ENCODE measurements around the gene SPDYE4.

The SPDYE4 gene

GRCh38 chr17:8741771-8742170 lies 16.6 kb downstream of the SPDYE4 start:
- no peak for DNase-seq (ENCODE audit: low read depth in 4 of 4, low spot score in 1 of 4)

DNA sequence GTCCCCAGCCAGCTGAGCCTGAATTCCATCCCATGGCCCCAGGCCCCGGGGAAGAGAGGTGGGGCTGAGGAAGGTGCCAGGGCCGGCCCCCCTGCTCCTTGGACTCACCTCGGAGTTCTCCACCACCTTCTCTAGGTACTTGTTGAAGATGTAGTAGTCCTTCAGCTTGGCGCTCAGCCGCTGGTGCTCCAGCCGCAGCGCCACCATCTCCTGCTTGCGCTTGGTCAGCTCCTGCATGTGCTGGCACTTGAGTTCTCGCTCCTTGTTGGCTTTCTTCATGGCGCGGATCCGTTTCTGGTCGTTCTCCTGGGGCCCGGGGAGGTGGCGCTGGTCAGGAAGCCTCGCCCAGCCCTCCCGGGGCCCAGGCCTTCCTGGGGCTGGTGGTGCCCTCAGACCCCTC lies 17.0 kb downstream of the SPDYE4 start:
- no peak for DNase-seq (ENCODE audit: low read depth in 4 of 4, low spot score in 1 of 4)

- DNase-seq (ENCODE audit: low read depth in 4 of 4, low spot score in 1 of 4) = peak in 1 of 4 experiments; percentile 8
Observed at GRCh38 chr17:8740486-8740885, 17.9 kb downstream of the SPDYE4 start.

- DNase-seq (ENCODE audit: low read depth in 4 of 4, low spot score in 1 of 4) = no peak
Observed at GRCh38 chr17:8739097-8739496, 19.2 kb downstream of the SPDYE4 start.

- DNase-seq (ENCODE audit: low read depth in 4 of 4, low spot score in 1 of 4) = no peak
Observed at GRCh38 chr17:8736796-8737195, 21.6 kb downstream of the SPDYE4 start.

- DNase-seq (ENCODE audit: low read depth in 4 of 4, low spot score in 1 of 4) = no peak
Observed at GRCh38 chr17:8736362-8736761, 22.0 kb downstream of the SPDYE4 start.

DNA sequence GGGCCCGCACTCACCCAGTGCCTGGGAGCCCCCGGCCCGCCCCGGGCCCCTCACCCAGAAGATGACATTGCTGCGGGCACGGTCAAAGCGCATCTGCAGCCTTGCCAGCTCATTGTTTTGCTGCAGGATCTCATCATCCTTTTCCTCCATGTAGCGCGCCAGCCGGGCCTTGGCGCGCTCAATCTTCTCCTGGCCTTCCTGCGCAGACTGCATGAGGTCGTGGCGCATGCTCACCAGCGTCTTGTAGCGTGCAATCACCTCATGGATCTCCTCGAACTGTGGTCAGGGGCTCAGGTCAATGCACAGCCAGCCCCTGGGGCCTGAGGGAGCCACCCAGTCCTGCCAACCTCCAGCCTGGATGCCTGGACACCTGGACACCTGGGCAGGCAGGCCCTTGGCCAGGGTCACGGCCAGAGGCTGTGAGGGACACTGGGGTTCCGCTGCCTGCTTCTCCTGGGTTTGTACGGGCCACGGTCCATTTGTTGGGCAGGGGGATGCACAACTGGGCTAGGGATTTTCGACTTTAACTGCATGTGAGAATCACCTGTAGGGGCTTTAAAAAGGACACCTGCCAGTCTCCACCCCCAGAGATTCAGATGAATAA lies 22.9 kb downstream of the SPDYE4 start:
- no peak for DNase-seq (ENCODE audit: low read depth in 4 of 4, low spot score in 1 of 4)

DNA sequence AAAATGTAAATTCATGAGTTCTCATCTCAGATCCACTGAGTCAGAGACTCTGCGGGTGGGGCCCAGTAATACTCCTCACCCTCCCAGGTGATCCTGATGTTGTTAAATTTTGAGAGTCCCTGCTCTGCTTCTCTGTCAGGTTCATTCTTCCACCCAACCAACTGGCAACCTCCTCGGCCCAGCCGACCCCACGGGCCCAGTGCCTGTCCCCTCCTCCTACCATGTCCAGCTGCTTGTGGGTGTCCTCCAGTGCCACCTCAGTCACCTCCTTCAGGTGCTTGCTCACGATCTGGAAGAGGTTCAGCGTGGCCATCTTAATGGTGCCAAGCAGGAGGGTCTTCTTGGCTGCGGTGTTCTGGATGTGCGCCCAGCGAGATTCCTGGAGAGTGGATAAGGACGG lies 23.5 kb downstream of the SPDYE4 start:
- DNase-seq (ENCODE audit: low read depth in 4 of 4, low spot score in 1 of 4) = no peak

DNA sequence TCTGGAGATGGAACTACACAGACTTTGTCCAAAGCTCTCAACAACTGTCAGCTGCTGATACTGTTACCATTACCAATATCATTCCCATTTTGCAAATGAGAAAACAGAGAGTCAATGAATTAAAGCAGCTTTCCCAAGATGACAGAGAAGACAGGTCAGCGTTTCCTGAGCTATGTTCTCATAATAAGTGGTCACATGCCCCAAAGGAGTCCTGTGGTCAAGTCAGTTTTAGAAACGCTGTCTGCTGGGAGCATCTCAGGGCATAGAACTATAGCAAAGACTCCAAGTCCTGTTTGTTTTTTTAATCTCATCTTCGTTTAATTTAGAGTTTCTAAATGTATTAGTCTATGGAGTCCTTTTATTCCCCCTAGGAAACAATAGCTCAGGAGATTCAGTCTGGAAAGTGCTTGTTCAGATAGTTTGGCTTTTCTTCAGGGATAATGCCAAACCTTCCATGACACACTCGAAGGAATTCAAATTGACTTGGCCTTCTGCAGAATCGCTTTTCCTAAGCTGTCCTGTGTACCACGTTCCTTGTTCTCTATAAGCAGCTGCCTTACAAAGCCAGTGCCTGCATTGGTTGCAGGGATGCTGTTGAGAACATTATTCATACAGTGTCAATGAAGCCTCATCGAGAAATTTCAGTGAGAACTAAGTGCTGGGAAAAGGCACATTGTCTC lies 25.8 kb downstream of the SPDYE4 start:
- DNase-seq (ENCODE audit: low read depth in 4 of 4, low spot score in 1 of 4) = no peak

DNA sequence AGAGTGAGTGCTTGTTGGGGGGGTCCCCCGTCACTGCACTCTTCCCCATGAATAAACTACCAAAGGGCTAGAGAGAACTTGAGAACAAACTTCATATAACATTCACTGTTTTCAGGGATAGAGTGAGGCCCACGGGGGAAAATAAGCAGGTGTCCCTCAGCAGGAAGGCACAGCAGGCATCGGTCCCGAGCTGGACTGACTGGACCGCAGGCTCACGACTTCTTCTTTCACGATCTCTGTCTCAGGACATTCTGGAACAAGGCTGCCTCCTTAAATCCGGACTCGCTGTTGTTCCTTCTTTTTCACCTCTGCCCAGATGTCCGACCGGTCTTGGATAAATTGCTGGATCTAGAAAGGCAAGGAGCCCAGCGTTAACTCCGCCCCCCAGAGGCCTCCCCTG lies 28.5 kb downstream of the SPDYE4 start:
- DNase-seq (ENCODE audit: low read depth in 4 of 4, low spot score in 1 of 4) = no peak

- DNase-seq (ENCODE audit: low read depth in 4 of 4, low spot score in 1 of 4) = no peak
Observed at GRCh38 chr17:8729421-8729820, 28.9 kb downstream of the SPDYE4 start.

GRCh38 chr17:8728971-8729370 lies 29.4 kb downstream of the SPDYE4 start:
- no peak for DNase-seq (ENCODE audit: low read depth in 4 of 4, low spot score in 1 of 4)

DNA sequence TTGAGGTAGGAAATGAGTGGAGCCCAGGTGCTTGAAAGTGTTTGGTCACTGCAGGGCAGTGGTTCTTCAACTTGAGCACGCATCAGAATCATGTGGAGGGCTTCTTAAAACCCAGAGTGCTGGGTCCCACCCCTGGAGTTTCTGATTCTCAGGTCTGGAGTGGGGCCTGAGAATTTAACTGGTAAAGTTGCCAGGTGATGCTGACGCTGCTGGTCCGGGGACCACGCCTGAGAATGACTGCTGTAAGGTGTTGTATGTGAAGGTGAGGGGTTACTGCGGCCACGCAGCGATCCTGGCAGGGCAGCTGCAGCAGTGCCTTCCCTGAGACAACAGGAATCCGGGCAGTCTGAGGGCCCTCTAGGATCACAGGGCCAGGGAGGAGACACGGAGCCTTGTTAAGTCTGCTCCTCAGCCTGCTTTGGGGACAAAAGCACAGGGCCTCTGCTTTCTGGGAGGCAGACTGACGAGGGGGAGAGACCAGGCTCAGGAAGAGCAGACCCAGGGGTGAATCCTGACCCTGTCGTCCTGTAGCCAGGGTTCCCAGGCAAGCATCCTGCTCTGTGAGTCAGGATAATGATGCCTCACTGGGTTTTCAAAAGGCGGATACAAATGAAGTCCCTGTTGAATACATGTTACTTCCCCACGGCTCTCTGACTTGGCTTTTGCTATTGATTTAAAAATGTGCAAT lies 30.0 kb downstream of the SPDYE4 start:
- no peak for DNase-seq (ENCODE audit: low read depth in 4 of 4, low spot score in 1 of 4)

DNA sequence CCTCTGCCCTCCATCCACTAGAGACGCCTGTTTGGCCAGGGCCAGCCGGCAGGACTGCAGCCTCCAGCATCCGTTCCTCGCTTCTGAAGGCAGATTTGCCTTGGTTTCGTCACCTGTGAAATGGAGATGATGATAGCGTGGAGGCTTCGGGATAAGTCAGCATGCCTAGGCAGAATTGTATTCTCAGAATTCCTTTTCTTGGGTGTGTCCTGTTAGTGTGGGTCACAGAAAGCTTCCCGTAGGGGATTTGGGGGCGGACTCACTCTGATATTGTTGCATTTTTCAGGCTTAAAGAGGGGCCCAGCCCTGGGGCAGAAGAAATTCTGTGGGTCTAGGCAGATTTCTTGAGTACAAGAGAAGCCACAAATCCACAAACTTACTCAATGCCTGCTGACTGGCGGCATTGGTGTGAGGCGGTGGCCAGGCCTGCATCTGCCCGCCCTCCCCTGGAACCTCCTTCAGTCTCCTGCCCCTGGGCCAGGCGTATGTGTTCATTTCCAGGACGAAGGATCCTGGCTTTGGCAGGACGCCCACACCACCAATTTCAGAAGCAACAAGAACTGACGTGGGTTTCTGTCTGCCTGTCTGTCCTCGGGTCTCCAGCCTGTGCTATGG lies 31.3 kb downstream of the SPDYE4 start:
- no peak for DNase-seq (ENCODE audit: low read depth in 4 of 4, low spot score in 1 of 4)

DNA sequence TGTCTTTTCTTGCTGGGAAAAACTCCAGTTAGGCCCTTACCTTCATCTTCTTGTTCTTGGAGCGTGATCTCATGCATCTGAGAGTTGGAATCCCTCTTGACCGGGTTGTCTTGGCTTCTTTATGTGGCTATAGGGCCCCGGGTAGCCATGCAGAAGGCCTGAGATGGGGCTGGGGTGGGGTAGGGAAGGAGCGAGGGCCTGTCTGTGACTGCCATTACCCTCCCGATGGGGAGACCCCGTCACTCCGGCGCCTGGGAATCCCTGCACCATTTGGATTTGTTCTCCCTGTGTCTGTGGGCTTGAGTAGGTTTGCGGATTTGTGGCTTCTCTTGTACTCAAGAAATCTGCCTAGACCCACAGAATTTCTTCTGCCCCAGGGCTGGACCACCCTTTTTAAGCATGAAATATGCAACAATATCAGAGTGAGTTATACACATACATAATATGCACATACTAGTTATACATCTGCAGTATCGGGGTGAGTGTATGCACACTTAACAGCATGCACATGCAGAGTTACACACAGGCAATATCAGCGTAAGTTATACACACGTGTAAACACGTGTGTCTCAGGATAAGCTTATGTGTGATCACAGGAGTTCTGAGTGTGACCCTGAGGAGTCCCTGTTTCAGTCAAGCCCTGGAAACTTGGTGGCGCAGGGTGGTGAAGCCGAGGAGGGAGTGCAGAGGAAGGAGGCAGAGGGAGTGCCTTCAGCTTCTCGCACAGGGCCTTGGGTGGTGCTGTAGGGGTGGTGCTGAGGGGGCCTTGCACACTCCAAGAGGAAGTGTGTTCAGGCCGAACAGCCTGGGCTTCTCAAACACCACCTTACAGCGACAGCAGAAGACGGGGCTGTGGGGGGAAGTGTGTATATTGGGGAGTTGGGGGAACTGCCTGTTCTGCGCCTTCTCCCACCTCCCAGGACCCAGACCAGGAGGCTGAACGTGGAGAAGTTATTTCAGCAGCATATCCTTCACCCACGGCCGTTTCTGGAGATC lies 32.2 kb downstream of the SPDYE4 start:
- no peak for DNase-seq (ENCODE audit: low read depth in 4 of 4, low spot score in 1 of 4)

- DNase-seq (ENCODE audit: low read depth in 4 of 4, low spot score in 1 of 4) = no peak
Observed at GRCh38 chr17:8724451-8724850, 33.9 kb downstream of the SPDYE4 start.

- DNase-seq (ENCODE audit: low read depth in 4 of 4, low spot score in 1 of 4) = no peak
Observed at GRCh38 chr17:8720596-8720995, 37.8 kb downstream of the SPDYE4 start.

DNA sequence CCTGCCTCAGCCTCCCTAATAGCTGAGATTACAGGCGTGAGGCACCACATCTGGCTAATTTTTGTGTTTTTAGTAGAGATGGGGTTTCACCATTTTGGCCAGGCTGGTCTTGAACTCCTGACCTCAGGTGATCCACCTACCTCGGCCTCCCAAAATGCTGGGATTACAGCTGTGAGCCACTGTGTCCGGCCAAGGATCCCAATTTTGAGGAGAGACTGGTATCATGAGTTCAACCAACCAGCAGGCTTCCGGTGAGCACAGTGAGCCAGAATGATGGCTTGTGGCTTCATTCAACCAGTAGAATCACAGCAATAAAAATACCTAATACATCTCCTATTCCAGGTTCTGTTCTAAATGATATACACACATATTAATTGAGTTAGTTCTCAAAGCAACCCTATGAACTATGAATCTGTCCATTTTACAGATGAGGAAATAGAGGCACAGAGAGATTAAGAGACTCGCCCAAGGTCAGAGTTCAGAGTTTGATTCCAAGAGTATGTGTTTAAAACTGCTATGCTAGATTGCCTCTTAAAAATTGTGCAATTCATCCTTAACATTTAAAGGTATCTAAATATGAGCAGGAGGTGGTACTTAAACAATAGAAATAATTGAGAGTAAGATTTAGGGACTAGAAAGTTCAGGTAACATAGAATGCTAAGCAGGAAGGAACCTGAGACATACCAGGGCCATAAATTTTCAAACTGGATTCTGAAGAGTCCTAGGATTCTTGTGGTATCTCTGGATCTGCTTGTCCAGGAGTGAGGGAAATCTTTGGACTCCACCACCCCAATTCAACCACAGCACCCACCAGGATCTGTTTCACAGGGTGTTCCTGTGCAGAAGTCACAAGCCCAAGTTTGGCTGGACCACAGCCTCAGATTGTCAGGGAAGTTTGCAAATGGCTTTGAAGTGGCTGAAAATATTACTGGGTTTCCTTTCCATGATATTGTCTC lies 38.8 kb downstream of the SPDYE4 start:
- no peak for DNase-seq (ENCODE audit: low read depth in 4 of 4, low spot score in 1 of 4)

GRCh38 chr17:8718001-8718563 lies 40.3 kb downstream of the SPDYE4 start:
- DNase-seq (ENCODE audit: low read depth in 4 of 4, low spot score in 1 of 4) = no peak

Measured in stimulated activated CD4-positive, alpha-beta T cell treated with anti-CD3 and anti-CD28 coated beads, Interleukin-1b, Interleukin-23, amount 100 ng/mL, for 24 hours (primary cell).